K562 (cell line): Measurements from ENCODE around the gene POLRMT. TPM values are rescaled to one million over a fixed set of nuclear protein-coding genes. Genes with fewer than 3 reads are reported as not detected.

Source experiments
- ATF3 ChIP-seq, 2 experiments: fragments of 450-650 bp in 1 of 2; sonication (generic) in 1 of 2; formaldehyde crosslinking in 1 of 2; IDR thresholded peaks in 1 of 2; conservative IDR thresholded peaks in 1 of 2; 2 replicates each; pipeline versions ENCODE4 v1.6.1 to v1.8.1; 2016 to 2023; ENCODE audit warnings: mild to moderate bottlenecking in 2 of 2, moderate library complexity in 2 of 2, inconsistent platforms in 1 of 2, missing genetic modification reagents in 1 of 2
- BMI1 ChIP-seq: fragments of 150-350 bp; IDR thresholded peaks from 2 replicates; pipeline ENCODE4 v1.6.1; 2014; ENCODE audit warnings: low read length
- CBFA2T2 ChIP-seq: fragments of 450-650 bp; conservative IDR thresholded peaks from 2 replicates; pipeline ENCODE4 v1.6.1; 2017; ENCODE audit warnings: mild to moderate bottlenecking
- EP300 ChIP-seq: IDR thresholded peaks from 2 replicates; pipeline ENCODE4 v1.6.1; 2012; ENCODE audit warnings: low read length, improper control_type of control experiment
- ERF ChIP-seq: fragments of 450-650 bp; formaldehyde crosslinking; IDR thresholded peaks from 2 replicates; pipeline ENCODE4 v1.4.0; 2020; ENCODE audit warnings: mild to moderate bottlenecking, mixed read lengths
- GTF2B ChIP-seq: IDR thresholded peaks from 2 replicates; pipeline ENCODE4 v1.6.1; 2011; ENCODE audit not compliant: insufficient read length; ENCODE audit errors: extremely low read depth
- HMGN3 ChIP-seq: IDR thresholded peaks from 2 replicates; pipeline ENCODE4 v1.6.1; 2011; ENCODE audit warnings: borderline replicate concordance, low read depth, mild to moderate bottlenecking, mixed read lengths, low read length; ENCODE audit not compliant: insufficient read length; ENCODE audit errors: extremely low read depth
- MTA1 ChIP-seq: fragments of 450-650 bp; IDR thresholded peaks from 2 replicates; pipeline ENCODE4 v1.6.1; 2017; ENCODE audit warnings: borderline replicate concordance
- NKRF ChIP-seq: fragments of 450-650 bp; IDR thresholded peaks from 2 replicates; pipeline ENCODE4 v1.6.1; 2016; ENCODE audit warnings: borderline replicate concordance
- NR2C2 ChIP-seq, 2 experiments: fragments of 200-800 bp in 1 of 2; sonication (Bioruptor generic) in 1 of 2; sonication (generic) in 1 of 2; formaldehyde crosslinking in 1 of 2; IDR thresholded peaks; 2 replicates each; pipeline versions ENCODE4 v1.6.1 to v1.8.0; 2016 to 2022; ENCODE audit warnings: mild to moderate bottlenecking in 1 of 2, missing compliant biosample characterization in 1 of 2, missing genetic modification characterization in 1 of 2, missing genetic modification reagents in 1 of 2
- PHF8 ChIP-seq: fragments of 200-600 bp; sonication (generic); IDR thresholded peaks from 2 replicates; pipeline ENCODE4 v1.6.1; 2012; ENCODE audit warnings: mixed run types, mild to moderate bottlenecking, inconsistent platforms, low read length, moderate library complexity, borderline replicate concordance
- RFX5 ChIP-seq: IDR thresholded peaks from 2 replicates; pipeline ENCODE4 v1.6.1; 2011; ENCODE audit warnings: low read depth, mild to moderate bottlenecking, improper control_type of control experiment, low read length
- RUNX1 ChIP-seq: sonication (generic); IDR thresholded peaks from 2 replicates; pipeline ENCODE4 v1.6.1; 2016; ENCODE audit warnings: antibody characterized with exemption, low read depth
- TAF15 ChIP-seq: fragments of 200-400 bp; formaldehyde crosslinking; IDR thresholded peaks from 2 replicates; pipeline ENCODE4 v1.6.1; 2017; ENCODE audit warnings: mild to moderate bottlenecking, low read depth, low read length, moderate library complexity
- TFAM ChIP-seq: fragments of 250-450 bp; sonication (Bioruptor Pico); conservative IDR thresholded peaks from 2 replicates; pipeline ENCODE4 v1.5.0; 2021; ENCODE audit warnings: mild to moderate bottlenecking, moderate library complexity
- THRAP3 ChIP-seq: fragments of 450-650 bp; IDR thresholded peaks from 2 replicates; pipeline ENCODE4 v1.6.1; 2016; ENCODE audit warnings: mild to moderate bottlenecking, inconsistent platforms, borderline replicate concordance
- ZFP91 ChIP-seq: sonication (generic); formaldehyde crosslinking; IDR thresholded peaks from 2 replicates; pipeline ENCODE4 v1.8.0; 2022; ENCODE audit warnings: mild to moderate bottlenecking, missing genetic modification reagents
- ZNF347 ChIP-seq: fragments of 450-650 bp; formaldehyde crosslinking; IDR thresholded peaks from 2 replicates; pipeline ENCODE4 v1.4.0; 2020; ENCODE audit warnings: low read depth, mild to moderate bottlenecking, moderate library complexity
- ZNF395 ChIP-seq: fragments of 200-800 bp; sonication (Bioruptor generic); IDR thresholded peaks from 2 replicates; pipeline ENCODE4 v1.6.1; 2017; ENCODE audit warnings: missing genetic modification characterization, missing compliant biosample characterization
- ZNF561 ChIP-seq: fragments of 450-650 bp; formaldehyde crosslinking; conservative IDR thresholded peaks from 2 replicates; pipeline ENCODE4 v1.4.0; 2020; ENCODE audit warnings: mild to moderate bottlenecking, moderate library complexity
- ZNF780A ChIP-seq: fragments of 250-450 bp; sonication (Bioruptor Pico); IDR thresholded peaks from 2 replicates; pipeline ENCODE4 v1.5.0; 2021; ENCODE audit warnings: mild to moderate bottlenecking
- polyA plus RNA-seq, 8 experiments: library from polyadenylated mRNA; depleted of rRNA in 4 of 8; stranded (reverse) in 5 of 8; unstranded in 3 of 8; fragments of >200 nt; fragmentation: Nextera tagmentation in 2 of 8; fragmentation: Illumina TruSeq in 1 of 8; extraction: Ambion mirVana in 2 of 8; extraction: Trizol in 1 of 8; gene quantifications; 2 replicates each; pipeline versions ENCODE4 v1.2.1 to v1.2.3, GENCODE V29; 2011 to 2014; ENCODE audit warnings: inconsistent platforms in 1 of 8, missing spikeins in 1 of 8
- total RNA-seq, 7 experiments: library from RNA; depleted of rRNA in 6 of 7; stranded (reverse); fragments of >200 nt in 6 of 7; fragmentation: Illumina TruSeq in 2 of 7; extraction: Trizol in 2 of 7; gene quantifications; 2 replicates each; pipeline versions ENCODE4 v1.2.1 to v1.2.3, GENCODE V29; 2011 to 2021; ENCODE audit warnings: low replicate concordance in 1 of 7

POLRMT gene
- total and polyA plus RNA-seq, 9 of the 15 experiments (the other 6 are each of a cell fraction or from before 2014, with no cell fraction given), result 30.3 to 144 (median 68.0) TPM

- TF ChIP-seq TAF15, result no peak
- TF ChIP-seq ATF3 (IDR thresholded peaks at IDR 0.05), result no peak
- TF ChIP-seq ATF3 (CRISPR knock-in tag; conservative IDR thresholded peaks at IDR 0.05), result no peak
- no peak for TF ChIP-seq ERF (CRISPR knock-in tag)
- no peak for TF ChIP-seq TFAM (CRISPR knock-in tag)
- TF ChIP-seq ZNF780A (CRISPR knock-in tag), result peak; percentile 37; the same call in 1 of the 2 replicates
- TF ChIP-seq PHF8, result peak; percentile 77
- TF ChIP-seq NKRF, result no peak
- peak; percentile 65 for TF ChIP-seq CBFA2T2
- TF ChIP-seq ZFP91 (CRISPR knock-in tag), result no peak
- TF ChIP-seq NR2C2 (CRISPR knock-in tag; IDR thresholded peaks at IDR 0.05), result no peak
- TF ChIP-seq NR2C2 (tag; IDR thresholded peaks at IDR 0.05), result peak; percentile 32; the same call in 1 of the 2 replicates
- TF ChIP-seq ZNF347 (CRISPR knock-in tag), result no peak
- TF ChIP-seq EP300, result peak; percentile 49
- no peak for TF ChIP-seq GTF2B
- peak; percentile 28; the same call in 1 of the 2 replicates for TF ChIP-seq ZNF395 (CRISPR knock-in tag)
- TF ChIP-seq THRAP3, result no peak
- no peak for TF ChIP-seq RFX5
- no peak for TF ChIP-seq RUNX1
- 0 out of 2 replicates have a peak, but pooled peaks have one; percentile 42 for TF ChIP-seq MTA1
- no peak for TF ChIP-seq BMI1
- TF ChIP-seq ZNF561, result no peak
- peak; percentile 85 for TF ChIP-seq HMGN3
Observed at GRCh38 chr19:572140-572742, 61.1 kb downstream of the POLRMT start, which contains the start of gene BSG (continued).
